OCI-LY1 (cell line): ENCODE measurements around the gene TNFRSF21.

Source experiments
- H2AFZ ChIP-seq: fragments of 200-600 bp; sonication (generic), shearing (Covaris generic); 2 replicates; pipeline ENCODE4 v1.6.0; 2014; ENCODE audit warnings: antibody characterized with exemption, mild to moderate bottlenecking, low read length
- H3F3A ChIP-seq: fragments of 200-600 bp; sonication (generic), shearing (Covaris generic); 2 replicates; pipeline ENCODE4 v1.6.0; 2014; ENCODE audit warnings: mild to moderate bottlenecking, antibody characterized with exemption, low read length, moderate library complexity; ENCODE audit not compliant: insufficient read depth
- H3K27ac ChIP-seq: fragments of 200-600 bp; sonication (generic); 2 replicates; pipeline ENCODE4 v1.5.1; 2014; ENCODE audit warnings: low read length, mixed run types, mild to moderate bottlenecking, low read depth; ENCODE audit not compliant: poor library complexity, severe bottlenecking
- H3K27me3 ChIP-seq: fragments of 200-600 bp; sonication (generic); 2 replicates; pipeline ENCODE4 v1.6.0; 2014; ENCODE audit warnings: antibody characterized with exemption, mild to moderate bottlenecking, low read length, moderate library complexity; ENCODE audit not compliant: insufficient read depth
- H3K36me3 ChIP-seq: fragments of 200-600 bp; sonication (generic); 2 replicates; pipeline ENCODE4 v1.6.1; 2014; ENCODE audit warnings: mild to moderate bottlenecking, antibody characterized with exemption, low read length, moderate library complexity, mixed read lengths; ENCODE audit not compliant: insufficient read depth
- H3K4me1 ChIP-seq: fragments of 200-600 bp; sonication (generic); 2 replicates; pipeline ENCODE4 v1.5.1; 2014; ENCODE audit warnings: mild to moderate bottlenecking, low read length, moderate library complexity; ENCODE audit not compliant: insufficient read depth, severe bottlenecking
- H3K4me2 ChIP-seq: fragments of 200-600 bp; sonication (generic), shearing (Covaris generic); 2 replicates; pipeline ENCODE4 v1.6.1; 2014; ENCODE audit warnings: low read length
- H3K4me3 ChIP-seq: fragments of 200-600 bp; sonication (generic); 2 replicates; pipeline ENCODE4 v1.5.1; 2014; ENCODE audit warnings: low read length, low read depth, mild to moderate bottlenecking, mixed read lengths; ENCODE audit not compliant: poor library complexity, severe bottlenecking
- H3K79me2 ChIP-seq: fragments of 200-600 bp; shearing (Covaris generic); 2 replicates; pipeline ENCODE4 v1.6.1; 2016; ENCODE audit warnings: mixed run types, low read length, mixed read lengths; ENCODE audit not compliant: insufficient read depth
- H3K9ac ChIP-seq: fragments of 200-600 bp; sonication (generic), shearing (Covaris generic); 2 replicates; pipeline ENCODE4 v1.6.1; 2014; ENCODE audit warnings: mild to moderate bottlenecking, low read length, mixed read lengths
- H3K9me2 ChIP-seq: fragments of 200-600 bp; sonication (generic), shearing (Covaris generic); 2 replicates; pipeline ENCODE4 v1.6.1; 2014; ENCODE audit warnings: low read depth, mild to moderate bottlenecking, low read length, mixed read lengths
- H3K9me3 ChIP-seq: fragments of 200-600 bp; shearing (Covaris generic); 2 replicates; pipeline ENCODE4 v1.6.1; 2014; ENCODE audit warnings: low read length, mixed read lengths
- H4K20me1 ChIP-seq: fragments of 200-600 bp; sonication (generic), shearing (Covaris generic); 2 replicates; pipeline ENCODE4 v1.6.0; 2016; ENCODE audit warnings: mild to moderate bottlenecking, low read length; ENCODE audit not compliant: insufficient read depth
- CTCF ChIP-seq: fragments of 200-600 bp; sonication (generic), shearing (Covaris generic); IDR thresholded peaks from 2 replicates; pipeline ENCODE4 v1.5.1; 2017; ENCODE audit warnings: mild to moderate bottlenecking, antibody characterized with exemption, low read length, moderate library complexity, mixed read lengths
- EZH2 ChIP-seq: fragments of 200-600 bp; sonication (generic), shearing (Covaris generic); IDR thresholded peaks from 2 replicates; pipeline ENCODE4 v1.8.0; 2017; ENCODE audit warnings: borderline replicate concordance, mixed run types, mild to moderate bottlenecking, antibody characterized with exemption, low read length, moderate library complexity, mixed read lengths

TNFRSF21 gene

GRCh38 chr6:47254906-47255305, 54.8 kb downstream of the TNFRSF21 start:
- Histone ChIP-seq H3K4me3 (no peak overlapping the region), H3K27me3 (no peaks in the 10 kb centered on the region), H3K36me3 (no peaks in the 10 kb centered on the region), H3K4me2 (no peak overlapping the region), H3K9ac (no peak overlapping the region), H3K9me3 (no peaks in the 10 kb centered on the region), H2AFZ (no peak overlapping the region), H3K4me1 (peaks cover 32% of the 10 kb centered on the region), H3K27ac (no peak overlapping the region), H3K79me2 (no peaks in the 10 kb centered on the region), H3K9me2 (no peaks in the 10 kb centered on the region), H3F3A (no peaks in the 10 kb centered on the region), H4K20me1 (no peaks in the 10 kb centered on the region)
- TF ChIP-seq EZH2, result no peak
- TF ChIP-seq CTCF, result no peak

- no peak overlapping the region for H3K27ac ChIP-seq
- no peaks in the 10 kb centered on the region for H3F3A ChIP-seq
- H4K20me1 ChIP-seq, result no peaks in the 10 kb centered on the region
- no peaks in the 10 kb centered on the region for H3K9me3 ChIP-seq
- no peaks in the 10 kb centered on the region for H3K36me3 ChIP-seq
- H3K4me1 ChIP-seq, result peaks cover 38% of the 10 kb centered on the region
- no peak overlapping the region for H2AFZ ChIP-seq
- no peak overlapping the region for H3K9ac ChIP-seq
- H3K79me2 ChIP-seq, result no peaks in the 10 kb centered on the region
- no peak for TF ChIP-seq CTCF
- no peak for TF ChIP-seq EZH2
- H3K27me3 ChIP-seq, result no peaks in the 10 kb centered on the region
- H3K4me2 ChIP-seq, result no peak overlapping the region
- H3K4me3 ChIP-seq, result no peak overlapping the region
- no peaks in the 10 kb centered on the region for H3K9me2 ChIP-seq
Measured at GRCh38 chr6:47254051-47254450, 55.7 kb downstream of the TNFRSF21 start.

DNA sequence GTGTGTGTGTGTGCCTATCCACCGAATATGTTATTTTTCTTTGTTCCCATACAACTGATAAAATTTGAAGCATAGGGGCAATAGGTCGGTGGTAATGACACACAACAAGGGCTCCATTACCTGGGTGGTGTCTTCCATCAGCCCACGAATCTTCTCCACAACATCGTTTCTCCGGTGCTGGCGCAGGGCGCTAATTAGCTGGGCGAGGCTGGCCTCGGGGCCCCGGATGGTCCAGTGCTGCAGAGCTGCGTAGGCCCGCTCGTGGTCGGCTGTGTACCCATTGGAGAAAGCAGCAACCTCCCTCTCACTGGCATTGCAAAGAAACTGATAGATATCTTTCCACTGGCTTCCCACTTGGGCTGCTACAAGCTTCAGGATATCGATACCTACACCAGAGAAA, 56.6 kb downstream of the TNFRSF21 start:
- Histone ChIP-seq H4K20me1 (no peaks in the 10 kb centered on the region), H3K27ac (peak overlapping the region; percentile 75), H3K36me3 (no peaks in the 10 kb centered on the region), H3K27me3 (no peaks in the 10 kb centered on the region), H3F3A (no peaks in the 10 kb centered on the region), H3K79me2 (no peaks in the 10 kb centered on the region), H3K9me3 (no peaks in the 10 kb centered on the region), H3K4me1 (peaks cover 48% of the 10 kb centered on the region), H3K9me2 (no peaks in the 10 kb centered on the region), H3K9ac (no peak overlapping the region), H3K4me2 (no peak overlapping the region), H3K4me3 (no peak overlapping the region), H2AFZ (no peak overlapping the region)
- TF ChIP-seq EZH2 (no peak), CTCF (no peak)
